Measurements from ENCODE around the gene RSPH9.

DNA sequence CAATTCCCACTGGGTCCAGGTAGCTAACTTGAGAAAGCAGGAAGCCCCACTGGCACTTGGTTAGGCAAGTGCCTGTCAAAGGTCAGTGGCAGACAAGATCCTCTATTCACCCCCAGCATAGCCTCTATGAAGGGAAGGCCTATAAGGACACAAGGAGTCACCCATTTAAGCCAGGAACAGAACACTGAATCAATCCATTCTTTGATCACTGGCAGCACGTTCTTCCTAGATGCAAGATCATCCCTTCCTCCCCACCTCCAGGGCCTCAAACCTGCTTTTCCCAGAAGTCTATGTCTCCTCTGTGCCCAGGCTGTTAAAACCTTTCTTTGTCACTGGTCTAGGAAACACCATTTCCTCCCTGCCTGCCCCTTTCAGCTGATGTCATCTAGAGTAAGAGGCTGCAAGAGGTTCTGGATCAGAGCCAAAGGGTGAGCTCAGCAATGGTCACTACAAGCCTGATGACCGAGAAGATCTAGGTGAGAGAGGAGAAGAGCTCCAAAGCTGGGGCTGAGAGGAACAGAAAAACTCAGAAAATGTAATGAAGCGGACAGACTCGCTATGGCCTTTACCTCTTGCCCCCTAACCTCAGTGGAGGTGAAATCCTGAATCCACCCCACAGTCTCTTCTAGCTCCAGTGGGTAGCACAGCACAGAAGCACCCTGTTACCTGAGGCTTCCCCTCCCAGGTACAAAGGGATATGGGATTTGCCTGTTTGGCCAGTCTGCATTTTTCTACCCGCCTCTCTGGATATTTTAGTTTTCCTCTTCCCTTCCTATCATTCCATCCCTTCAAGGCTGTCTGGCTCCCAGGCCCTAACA is 17.6 kb upstream of the RSPH9 start:
- TF ChIP-seq, protein P1, sequence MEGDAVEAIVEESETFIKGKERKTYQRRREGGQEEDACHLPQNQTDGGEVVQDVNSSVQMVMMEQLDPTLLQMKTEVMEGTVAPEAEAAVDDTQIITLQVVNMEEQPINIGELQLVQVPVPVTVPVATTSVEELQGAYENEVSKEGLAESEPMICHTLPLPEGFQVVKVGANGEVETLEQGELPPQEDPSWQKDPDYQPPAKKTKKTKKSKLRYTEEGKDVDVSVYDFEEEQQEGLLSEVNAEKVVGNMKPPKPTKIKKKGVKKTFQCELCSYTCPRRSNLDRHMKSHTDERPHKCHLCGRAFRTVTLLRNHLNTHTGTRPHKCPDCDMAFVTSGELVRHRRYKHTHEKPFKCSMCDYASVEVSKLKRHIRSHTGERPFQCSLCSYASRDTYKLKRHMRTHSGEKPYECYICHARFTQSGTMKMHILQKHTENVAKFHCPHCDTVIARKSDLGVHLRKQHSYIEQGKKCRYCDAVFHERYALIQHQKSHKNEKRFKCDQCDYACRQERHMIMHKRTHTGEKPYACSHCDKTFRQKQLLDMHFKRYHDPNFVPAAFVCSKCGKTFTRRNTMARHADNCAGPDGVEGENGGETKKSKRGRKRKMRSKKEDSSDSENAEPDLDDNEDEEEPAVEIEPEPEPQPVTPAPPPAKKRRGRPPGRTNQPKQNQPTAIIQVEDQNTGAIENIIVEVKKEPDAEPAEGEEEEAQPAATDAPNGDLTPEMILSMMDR (IDR thresholded peaks at IDR 0.05; ENCODE audit: insufficient read depth, low read depth, low read length), result no peak
- no peak for TF ChIP-seq EZH2 (IDR thresholded peaks at IDR 0.05; ENCODE audit: insufficient read depth, low read length)
